Measurements from ENCODE around the gene TAB3.

DNA sequence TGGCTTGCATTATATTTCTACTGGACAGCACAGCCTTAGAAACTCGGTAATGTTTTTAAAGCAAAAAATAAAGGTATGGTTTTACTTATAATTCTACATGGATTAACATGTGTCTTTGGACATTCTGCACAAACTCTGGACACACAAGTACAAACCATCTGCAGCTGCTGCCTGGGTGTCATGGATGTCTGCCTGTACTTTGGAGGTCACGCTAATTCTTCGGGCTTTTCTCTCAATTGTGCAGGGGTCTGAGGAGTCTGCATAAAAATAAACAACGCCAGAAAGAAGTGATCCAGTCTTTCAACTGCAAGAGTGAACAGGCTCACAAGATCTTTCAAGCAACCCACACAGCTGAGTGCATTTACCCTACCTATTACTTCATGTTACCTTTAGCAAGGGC lies 55.2 kb downstream of the TAB3 start:
- TF ChIP-seq, protein P1, sequence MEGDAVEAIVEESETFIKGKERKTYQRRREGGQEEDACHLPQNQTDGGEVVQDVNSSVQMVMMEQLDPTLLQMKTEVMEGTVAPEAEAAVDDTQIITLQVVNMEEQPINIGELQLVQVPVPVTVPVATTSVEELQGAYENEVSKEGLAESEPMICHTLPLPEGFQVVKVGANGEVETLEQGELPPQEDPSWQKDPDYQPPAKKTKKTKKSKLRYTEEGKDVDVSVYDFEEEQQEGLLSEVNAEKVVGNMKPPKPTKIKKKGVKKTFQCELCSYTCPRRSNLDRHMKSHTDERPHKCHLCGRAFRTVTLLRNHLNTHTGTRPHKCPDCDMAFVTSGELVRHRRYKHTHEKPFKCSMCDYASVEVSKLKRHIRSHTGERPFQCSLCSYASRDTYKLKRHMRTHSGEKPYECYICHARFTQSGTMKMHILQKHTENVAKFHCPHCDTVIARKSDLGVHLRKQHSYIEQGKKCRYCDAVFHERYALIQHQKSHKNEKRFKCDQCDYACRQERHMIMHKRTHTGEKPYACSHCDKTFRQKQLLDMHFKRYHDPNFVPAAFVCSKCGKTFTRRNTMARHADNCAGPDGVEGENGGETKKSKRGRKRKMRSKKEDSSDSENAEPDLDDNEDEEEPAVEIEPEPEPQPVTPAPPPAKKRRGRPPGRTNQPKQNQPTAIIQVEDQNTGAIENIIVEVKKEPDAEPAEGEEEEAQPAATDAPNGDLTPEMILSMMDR (conservative IDR thresholded peaks at IDR 0.05; ENCODE audit: low read depth, low read length): no peak
- TF ChIP-seq POLR2A (IDR thresholded peaks at IDR 0.05; ENCODE audit: low read depth, low read length) (no peak), RAD21 (IDR thresholded peaks at IDR 0.05; ENCODE audit: low read length) (no peak), CEBPB (IDR thresholded peaks at IDR 0.05; ENCODE audit: low read depth, low read length) (no peak), SMC3 (IDR thresholded peaks at IDR 0.05; ENCODE audit: low read depth, low read length) (no peak), MAZ (IDR thresholded peaks at IDR 0.05; ENCODE audit: borderline replicate concordance, low read depth, low read length) (no peak), BHLHE40 (IDR thresholded peaks at IDR 0.05; ENCODE audit: low read depth, low read length) (no peak), MAFK (IDR thresholded peaks at IDR 0.05; ENCODE audit: low read depth, low read length) (no peak), RFX5 (IDR thresholded peaks at IDR 0.05; ENCODE audit: low read depth, low read length) (no peak), RCOR1 (IDR thresholded peaks at IDR 0.05; ENCODE audit: insufficient replicate concordance, low read length) (no peak), NFE2L2 (IDR thresholded peaks at IDR 0.05; ENCODE audit: low read depth, low read length) (no peak)
- TF ChIP-seq, protein P2, sequence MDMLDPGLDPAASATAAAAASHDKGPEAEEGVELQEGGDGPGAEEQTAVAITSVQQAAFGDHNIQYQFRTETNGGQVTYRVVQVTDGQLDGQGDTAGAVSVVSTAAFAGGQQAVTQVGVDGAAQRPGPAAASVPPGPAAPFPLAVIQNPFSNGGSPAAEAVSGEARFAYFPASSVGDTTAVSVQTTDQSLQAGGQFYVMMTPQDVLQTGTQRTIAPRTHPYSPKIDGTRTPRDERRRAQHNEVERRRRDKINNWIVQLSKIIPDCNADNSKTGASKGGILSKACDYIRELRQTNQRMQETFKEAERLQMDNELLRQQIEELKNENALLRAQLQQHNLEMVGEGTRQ (IDR thresholded peaks at IDR 0.05; ENCODE audit: low read depth, low read length): no peak
- TF ChIP-seq, protein P3, sequence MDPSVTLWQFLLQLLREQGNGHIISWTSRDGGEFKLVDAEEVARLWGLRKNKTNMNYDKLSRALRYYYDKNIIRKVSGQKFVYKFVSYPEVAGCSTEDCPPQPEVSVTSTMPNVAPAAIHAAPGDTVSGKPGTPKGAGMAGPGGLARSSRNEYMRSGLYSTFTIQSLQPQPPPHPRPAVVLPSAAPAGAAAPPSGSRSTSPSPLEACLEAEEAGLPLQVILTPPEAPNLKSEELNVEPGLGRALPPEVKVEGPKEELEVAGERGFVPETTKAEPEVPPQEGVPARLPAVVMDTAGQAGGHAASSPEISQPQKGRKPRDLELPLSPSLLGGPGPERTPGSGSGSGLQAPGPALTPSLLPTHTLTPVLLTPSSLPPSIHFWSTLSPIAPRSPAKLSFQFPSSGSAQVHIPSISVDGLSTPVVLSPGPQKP (IDR thresholded peaks at IDR 0.05; ENCODE audit: borderline replicate concordance, low read depth, low read length): no peak

All from IMR-90 (cell line).